KMS-11 (cell line): ENCODE measurements around the gene CD2.

ENCODE experiments used
- H2AFZ ChIP-seq: fragments of 200-600 bp; sonication (generic); 2 replicates; pipeline ENCODE4 v1.6.1; 2016; ENCODE audit warnings: antibody characterized with exemption, mixed run types, low read depth
- H3K27ac ChIP-seq: fragments of 200-600 bp; sonication (generic); 2 replicates; pipeline ENCODE4 v1.6.1; 2016; ENCODE audit warnings: mild to moderate bottlenecking, mixed run types
- H3K27me3 ChIP-seq: fragments of 200-600 bp; sonication (generic); 2 replicates; pipeline ENCODE4 v1.6.1; 2017; ENCODE audit warnings: mild to moderate bottlenecking, low read depth, mixed run types, moderate library complexity; ENCODE audit not compliant: insufficient read depth
- H3K36me3 ChIP-seq: fragments of 200-600 bp; sonication (generic); 2 replicates; pipeline ENCODE4 v1.6.1; 2017; ENCODE audit warnings: mild to moderate bottlenecking, mixed run types; ENCODE audit not compliant: insufficient read depth
- H3K4me1 ChIP-seq: fragments of 200-600 bp; sonication (generic); 2 replicates; pipeline ENCODE4 v1.6.1; 2016; ENCODE audit warnings: mild to moderate bottlenecking, low read depth, mixed run types; ENCODE audit not compliant: poor library complexity, severe bottlenecking
- H3K4me2 ChIP-seq: fragments of 200-600 bp; sonication (generic); 2 replicates; pipeline ENCODE4 v1.7.0; 2016; ENCODE audit warnings: mild to moderate bottlenecking, mixed run types
- H3K4me3 ChIP-seq: fragments of 200-600 bp; sonication (generic); IDR thresholded peaks from 2 replicates; pipeline ENCODE4 v1.6.1; 2017; ENCODE audit warnings: low read depth, low read length, mixed read lengths; ENCODE audit not compliant: insufficient read depth
- H3K79me2 ChIP-seq: fragments of 200-600 bp; sonication (generic); 2 replicates; pipeline ENCODE4 v1.6.1; 2016; ENCODE audit warnings: low read depth, mixed run types; ENCODE audit not compliant: insufficient read depth
- H3K9ac ChIP-seq: fragments of 200-600 bp; sonication (generic); 2 replicates; pipeline ENCODE4 v1.6.1; 2016; ENCODE audit warnings: mild to moderate bottlenecking, mixed run types
- H4K20me1 ChIP-seq: fragments of 200-600 bp; sonication (generic); 2 replicates; pipeline ENCODE4 v1.6.1; 2016; ENCODE audit warnings: mild to moderate bottlenecking, mixed run types; ENCODE audit not compliant: insufficient read depth
- TF ChIP-seq, protein P1 (sequence below): fragments of 200-600 bp; sonication (generic); conservative IDR thresholded peaks from 2 replicates; pipeline ENCODE4 v1.6.1; 2017; ENCODE audit warnings: low read depth, mild to moderate bottlenecking, antibody characterized with exemption, low read length, moderate library complexity, mixed read lengths

Gene CD2

DNA sequence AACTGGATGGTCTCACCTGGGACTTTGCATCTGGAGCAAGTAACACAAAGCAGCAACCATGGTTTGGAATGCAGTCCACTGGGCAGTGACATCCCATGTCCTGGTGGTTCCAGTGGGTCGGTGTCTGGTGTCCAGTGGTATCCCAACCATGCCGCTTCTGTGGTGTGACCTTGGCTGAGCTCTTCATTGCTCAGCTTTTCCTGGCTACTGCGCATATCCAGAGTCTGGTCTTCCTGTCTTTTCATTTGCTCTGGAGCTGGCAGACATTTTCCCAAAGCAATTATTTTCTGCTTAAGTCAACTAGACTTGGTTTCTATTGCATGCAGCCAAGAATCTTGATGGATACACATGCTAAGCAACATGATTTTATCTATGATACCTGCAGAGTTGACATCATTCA is 28.4 kb upstream of the CD2 start:
- no peaks in the 10 kb centered on the region for H3K79me2 ChIP-seq
- TF ChIP-seq, protein P1, sequence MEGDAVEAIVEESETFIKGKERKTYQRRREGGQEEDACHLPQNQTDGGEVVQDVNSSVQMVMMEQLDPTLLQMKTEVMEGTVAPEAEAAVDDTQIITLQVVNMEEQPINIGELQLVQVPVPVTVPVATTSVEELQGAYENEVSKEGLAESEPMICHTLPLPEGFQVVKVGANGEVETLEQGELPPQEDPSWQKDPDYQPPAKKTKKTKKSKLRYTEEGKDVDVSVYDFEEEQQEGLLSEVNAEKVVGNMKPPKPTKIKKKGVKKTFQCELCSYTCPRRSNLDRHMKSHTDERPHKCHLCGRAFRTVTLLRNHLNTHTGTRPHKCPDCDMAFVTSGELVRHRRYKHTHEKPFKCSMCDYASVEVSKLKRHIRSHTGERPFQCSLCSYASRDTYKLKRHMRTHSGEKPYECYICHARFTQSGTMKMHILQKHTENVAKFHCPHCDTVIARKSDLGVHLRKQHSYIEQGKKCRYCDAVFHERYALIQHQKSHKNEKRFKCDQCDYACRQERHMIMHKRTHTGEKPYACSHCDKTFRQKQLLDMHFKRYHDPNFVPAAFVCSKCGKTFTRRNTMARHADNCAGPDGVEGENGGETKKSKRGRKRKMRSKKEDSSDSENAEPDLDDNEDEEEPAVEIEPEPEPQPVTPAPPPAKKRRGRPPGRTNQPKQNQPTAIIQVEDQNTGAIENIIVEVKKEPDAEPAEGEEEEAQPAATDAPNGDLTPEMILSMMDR, result no peak
- H3K27ac ChIP-seq, result no peak overlapping the region
- no peak overlapping the region for H3K9ac ChIP-seq
- no peak overlapping the region for H3K4me3 ChIP-seq
- H2AFZ ChIP-seq, result no peak overlapping the region
- H4K20me1 ChIP-seq, result no peaks in the 10 kb centered on the region
- H3K36me3 ChIP-seq, result no peaks in the 10 kb centered on the region
- H3K4me1 ChIP-seq, result no peaks in the 10 kb centered on the region
- no peak overlapping the region for H3K4me2 ChIP-seq
- H3K27me3 ChIP-seq, result no peaks in the 10 kb centered on the region

DNA sequence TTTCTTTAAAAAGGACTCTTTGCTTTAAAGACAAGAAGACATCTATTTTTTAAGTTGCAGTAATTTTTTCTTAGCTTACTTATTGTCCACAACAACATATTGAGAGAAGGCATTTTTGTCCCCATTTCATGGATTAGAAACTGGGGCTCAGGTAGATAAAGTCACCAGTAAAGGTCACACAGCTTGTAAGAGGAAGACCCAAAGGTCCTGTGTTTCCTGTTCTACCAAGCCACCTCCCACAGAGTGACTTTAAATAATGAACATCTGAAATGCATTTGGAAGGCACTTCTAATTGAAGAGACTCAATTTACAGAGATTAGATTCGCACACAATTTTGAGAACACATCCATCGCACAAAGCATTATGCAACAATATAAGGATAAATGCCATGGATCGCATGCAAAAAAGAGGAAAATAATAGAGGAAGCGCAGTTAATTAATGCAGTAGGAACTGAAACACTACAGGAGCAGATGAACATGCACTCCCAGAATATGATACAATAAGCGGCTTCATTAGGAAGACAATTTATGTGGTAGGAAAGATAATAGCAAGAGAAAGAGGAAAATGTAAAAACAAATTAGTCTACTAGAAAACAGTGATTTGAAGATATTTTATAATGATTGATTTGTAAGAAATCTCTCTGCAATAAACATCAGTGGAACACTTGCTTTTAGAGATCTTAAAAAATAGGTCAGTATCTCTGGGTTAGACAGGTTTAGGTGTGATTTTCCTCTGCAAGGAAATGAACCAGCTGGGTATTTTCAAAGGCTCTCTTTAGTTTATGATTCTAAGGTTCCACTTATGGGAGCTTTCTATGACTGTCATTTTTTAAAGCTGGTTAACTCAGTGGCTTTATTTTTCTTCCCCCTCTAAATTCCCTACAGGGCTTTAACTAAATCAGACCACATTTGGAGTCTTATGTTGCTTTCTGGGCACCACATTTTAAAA is 27.1 kb upstream of the CD2 start:
- H3K27me3 ChIP-seq, result no peaks in the 10 kb centered on the region
- H3K79me2 ChIP-seq, result no peaks in the 10 kb centered on the region
- TF ChIP-seq, protein P1, result no peak
- no peak overlapping the region for H3K4me3 ChIP-seq
- no peak overlapping the region for H3K4me2 ChIP-seq
- H3K27ac ChIP-seq, result no peak overlapping the region
- no peak overlapping the region for H3K9ac ChIP-seq
- H3K4me1 ChIP-seq, result no peaks in the 10 kb centered on the region
- no peak overlapping the region for H2AFZ ChIP-seq
- no peaks in the 10 kb centered on the region for H4K20me1 ChIP-seq
- no peaks in the 10 kb centered on the region for H3K36me3 ChIP-seq

DNA sequence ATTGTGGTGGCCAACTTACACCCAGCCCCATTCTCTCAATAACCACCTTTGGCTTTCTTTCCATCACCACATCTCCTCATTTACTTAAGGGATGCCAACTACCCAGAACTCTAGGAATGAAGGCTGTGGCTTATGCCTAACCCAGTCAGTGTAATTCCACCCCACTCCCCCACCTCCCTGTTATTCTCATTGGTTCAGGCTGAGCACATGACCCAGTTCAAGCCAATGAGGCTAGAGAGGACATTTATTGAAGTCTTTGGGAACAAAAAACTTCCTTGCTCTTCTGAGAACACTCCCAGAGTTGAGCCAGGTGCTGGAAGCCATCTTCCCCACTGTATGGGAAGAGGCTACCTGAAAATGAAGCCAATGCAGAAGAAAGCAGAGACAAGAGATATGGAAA is 22.8 kb upstream of the CD2 start:
- H3K9ac ChIP-seq, result no peak overlapping the region
- TF ChIP-seq, protein P1, result no peak
- H3K79me2 ChIP-seq, result no peaks in the 10 kb centered on the region
- H3K36me3 ChIP-seq, result no peaks in the 10 kb centered on the region
- no peak overlapping the region for H3K4me3 ChIP-seq
- H2AFZ ChIP-seq, result no peak overlapping the region
- H3K4me2 ChIP-seq, result no peak overlapping the region
- no peaks in the 10 kb centered on the region for H3K4me1 ChIP-seq
- H3K27me3 ChIP-seq, result no peaks in the 10 kb centered on the region
- no peaks in the 10 kb centered on the region for H4K20me1 ChIP-seq
- H3K27ac ChIP-seq, result no peak overlapping the region

DNA sequence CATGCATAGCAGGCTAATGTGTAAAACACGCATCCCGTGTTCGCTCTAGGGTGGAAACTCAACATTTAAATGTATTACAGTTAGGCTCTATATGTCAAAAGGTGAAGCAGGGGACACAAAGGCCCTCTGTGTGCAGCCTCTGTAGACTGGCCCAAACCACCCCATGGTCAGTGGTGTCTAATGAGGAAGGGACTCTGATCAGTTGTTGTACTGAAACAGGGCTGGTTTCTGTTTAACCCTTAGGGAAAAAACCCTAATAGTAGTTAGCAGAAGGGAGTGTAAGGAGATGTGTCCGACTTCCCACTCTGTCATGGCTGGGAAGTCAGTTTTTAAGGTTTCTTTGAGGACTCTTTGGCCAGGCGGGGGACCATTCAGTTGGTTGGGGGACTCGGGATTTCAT is 21.5 kb upstream of the CD2 start:
- Histone ChIP-seq H2AFZ (no peak overlapping the region), H4K20me1 (no peaks in the 10 kb centered on the region), H3K79me2 (no peaks in the 10 kb centered on the region), H3K27ac (no peak overlapping the region), H3K4me3 (no peak overlapping the region), H3K4me1 (peaks cover 7% of the 10 kb centered on the region), H3K36me3 (no peaks in the 10 kb centered on the region), H3K9ac (no peak overlapping the region), H3K27me3 (no peaks in the 10 kb centered on the region), H3K4me2 (no peak overlapping the region)
- TF ChIP-seq, protein P1, result no peak
